MM.1S (cell line): Measurements from ENCODE around the gene HSD11B2.

Experiments used
- DNase-seq: peaks from one replicate; pipeline ENCODE4 v3.0.0-alpha.2; 2015
- H2AFZ ChIP-seq: fragments of 300-600 bp; sonication (generic); 2 replicates; pipeline ENCODE4 v1.6.0; 2016; ENCODE audit warnings: antibody characterized with exemption, low read length
- H3F3A ChIP-seq: fragments of 300-600 bp; sonication (generic); 2 replicates; pipeline ENCODE4 v1.6.1; 2016; ENCODE audit warnings: mild to moderate bottlenecking, antibody characterized with exemption, low read length, moderate library complexity, mixed read lengths; ENCODE audit not compliant: insufficient read depth
- H3K27ac ChIP-seq: fragments of 300-600 bp; sonication (generic); 2 replicates; pipeline ENCODE4 v1.5.1; 2016; ENCODE audit warnings: mild to moderate bottlenecking, low read length
- H3K27me3 ChIP-seq: fragments of 300-600 bp; sonication (generic); replicated peaks from 2 replicates; pipeline ENCODE4 v1.6.0; 2016; ENCODE audit warnings: low read length; ENCODE audit not compliant: insufficient read depth
- H3K36me3 ChIP-seq: fragments of 300-600 bp; sonication (generic); replicated peaks from 2 replicates; pipeline ENCODE4 v1.6.1; 2016; ENCODE audit warnings: mild to moderate bottlenecking, low read length, mixed read lengths; ENCODE audit not compliant: insufficient read depth
- H3K4me1 ChIP-seq: fragments of 300-600 bp; sonication (generic); 2 replicates; pipeline ENCODE4 v1.6.1; 2016; ENCODE audit warnings: low read length, mixed read lengths
- H3K4me2 ChIP-seq: fragments of 300-600 bp; sonication (generic); 2 replicates; pipeline ENCODE4 v1.6.0; 2016; ENCODE audit warnings: low read depth, low read length
- H3K4me3 ChIP-seq: fragments of 300-600 bp; sonication (generic); 2 replicates; pipeline ENCODE4 v1.5.1; 2016; ENCODE audit warnings: low read length, mixed read lengths
- H3K79me2 ChIP-seq: fragments of 300-600 bp; sonication (generic); 2 replicates; pipeline ENCODE4 v1.6.1; 2016; ENCODE audit warnings: mixed run types, low read length, mixed read lengths
- H3K9ac ChIP-seq: fragments of 300-600 bp; sonication (generic); 2 replicates; pipeline ENCODE4 v1.6.1; 2016; ENCODE audit warnings: low read length, mixed read lengths
- H3K9me2 ChIP-seq: fragments of 300-600 bp; sonication (generic); replicated peaks from 2 replicates; pipeline ENCODE4 v1.6.1; 2016; ENCODE audit warnings: mild to moderate bottlenecking, low read length, mixed read lengths; ENCODE audit not compliant: insufficient read depth
- H3K9me3 ChIP-seq: fragments of 300-600 bp; sonication (generic); replicated peaks from 2 replicates; pipeline ENCODE4 v1.6.1; 2016; ENCODE audit warnings: mild to moderate bottlenecking, low read length, mixed read lengths; ENCODE audit not compliant: insufficient read depth
- H4K20me1 ChIP-seq: fragments of 300-600 bp; sonication (generic); 2 replicates; pipeline ENCODE4 v1.6.1; 2016; ENCODE audit warnings: mild to moderate bottlenecking, low read length, moderate library complexity, mixed read lengths; ENCODE audit not compliant: insufficient read depth
- EZH2 ChIP-seq: fragments of 300-600 bp; sonication (generic); optimal IDR thresholded peaks from 2 replicates; pipeline ENCODE3; 2017; ENCODE audit warnings: low read depth, mild to moderate bottlenecking, antibody characterized with exemption, low read length, mixed read lengths
- EZH2phosphoT487 ChIP-seq: fragments of 300-600 bp; sonication (generic); IDR thresholded peaks from 2 replicates; pipeline ENCODE4 v1.6.1; 2018; ENCODE audit warnings: antibody characterized with exemption, low read length
- TF ChIP-seq, protein P1 (sequence below): fragments of 300-600 bp; sonication (generic); IDR thresholded peaks from 2 replicates; pipeline ENCODE4 v1.5.1; 2016; ENCODE audit warnings: antibody characterized with exemption, low read length, mixed read lengths

Gene HSD11B2

DNA sequence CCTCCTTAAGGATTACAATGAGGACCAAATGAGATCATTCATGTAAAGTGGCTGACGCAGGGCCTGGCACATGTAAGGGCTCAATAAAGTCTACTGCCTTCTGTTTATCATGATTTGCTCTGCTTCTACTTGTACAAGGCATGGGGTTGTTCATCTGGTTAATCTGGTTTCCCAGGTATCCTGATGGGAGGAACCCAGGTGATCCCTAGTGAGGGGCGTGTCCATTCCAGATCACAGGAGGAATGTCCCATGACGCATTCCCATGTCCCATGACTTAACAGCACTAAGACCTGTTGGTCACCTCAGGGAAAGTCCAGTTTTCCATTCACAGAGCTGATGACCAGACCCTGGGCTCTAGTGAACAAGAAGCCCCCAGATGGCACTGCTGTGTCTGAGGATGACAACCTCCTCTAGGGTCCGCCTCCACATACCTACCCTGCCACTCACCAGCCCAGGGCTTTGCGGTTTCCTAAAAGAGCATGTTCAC lies 26.1 kb upstream of the HSD11B2 start:
- Histone ChIP-seq H2AFZ (no peak overlapping the region), H3K27ac (no peak overlapping the region), H3K36me3 (no peaks in the 10 kb centered on the region), H3K79me2 (no peaks in the 10 kb centered on the region), H4K20me1 (no peaks in the 10 kb centered on the region), H3K4me1 (peaks cover 6% of the 10 kb centered on the region), H3K4me3 (no peak overlapping the region), H3K9ac (no peak overlapping the region), H3K4me2 (no peak overlapping the region), H3F3A (no peaks in the 10 kb centered on the region), H3K27me3 (no peaks in the 10 kb centered on the region), H3K9me2 (no peaks in the 10 kb centered on the region), H3K9me3 (no peaks in the 10 kb centered on the region)
- DNase-seq, result no peak
- TF ChIP-seq EZH2 (no peak), EZH2phosphoT487 (no peak)

- no peaks in the 10 kb centered on the region for H3K36me3 ChIP-seq
- TF ChIP-seq, protein P1, sequence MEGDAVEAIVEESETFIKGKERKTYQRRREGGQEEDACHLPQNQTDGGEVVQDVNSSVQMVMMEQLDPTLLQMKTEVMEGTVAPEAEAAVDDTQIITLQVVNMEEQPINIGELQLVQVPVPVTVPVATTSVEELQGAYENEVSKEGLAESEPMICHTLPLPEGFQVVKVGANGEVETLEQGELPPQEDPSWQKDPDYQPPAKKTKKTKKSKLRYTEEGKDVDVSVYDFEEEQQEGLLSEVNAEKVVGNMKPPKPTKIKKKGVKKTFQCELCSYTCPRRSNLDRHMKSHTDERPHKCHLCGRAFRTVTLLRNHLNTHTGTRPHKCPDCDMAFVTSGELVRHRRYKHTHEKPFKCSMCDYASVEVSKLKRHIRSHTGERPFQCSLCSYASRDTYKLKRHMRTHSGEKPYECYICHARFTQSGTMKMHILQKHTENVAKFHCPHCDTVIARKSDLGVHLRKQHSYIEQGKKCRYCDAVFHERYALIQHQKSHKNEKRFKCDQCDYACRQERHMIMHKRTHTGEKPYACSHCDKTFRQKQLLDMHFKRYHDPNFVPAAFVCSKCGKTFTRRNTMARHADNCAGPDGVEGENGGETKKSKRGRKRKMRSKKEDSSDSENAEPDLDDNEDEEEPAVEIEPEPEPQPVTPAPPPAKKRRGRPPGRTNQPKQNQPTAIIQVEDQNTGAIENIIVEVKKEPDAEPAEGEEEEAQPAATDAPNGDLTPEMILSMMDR, result no peak
- TF ChIP-seq EZH2phosphoT487 (no peak), EZH2 (no peak)
- no peaks in the 10 kb centered on the region for H4K20me1 ChIP-seq
- DNase-seq, result no peak
- H2AFZ ChIP-seq, result no peak overlapping the region
- no peak overlapping the region for H3K4me3 ChIP-seq
- H3K9ac ChIP-seq, result no peak overlapping the region
- H3K4me2 ChIP-seq, result no peak overlapping the region
- no peaks in the 10 kb centered on the region for H3K9me3 ChIP-seq
- H3K79me2 ChIP-seq, result no peaks in the 10 kb centered on the region
- peaks cover 6% of the 10 kb centered on the region for H3K4me1 ChIP-seq
- H3K9me2 ChIP-seq, result no peaks in the 10 kb centered on the region
- H3K27me3 ChIP-seq, result no peaks in the 10 kb centered on the region
- H3K27ac ChIP-seq, result no peak overlapping the region
- no peaks in the 10 kb centered on the region for H3F3A ChIP-seq
These were observed 25.6 kb upstream of the HSD11B2 start for GRCh38 chr16:67405336-67405735.

DNA sequence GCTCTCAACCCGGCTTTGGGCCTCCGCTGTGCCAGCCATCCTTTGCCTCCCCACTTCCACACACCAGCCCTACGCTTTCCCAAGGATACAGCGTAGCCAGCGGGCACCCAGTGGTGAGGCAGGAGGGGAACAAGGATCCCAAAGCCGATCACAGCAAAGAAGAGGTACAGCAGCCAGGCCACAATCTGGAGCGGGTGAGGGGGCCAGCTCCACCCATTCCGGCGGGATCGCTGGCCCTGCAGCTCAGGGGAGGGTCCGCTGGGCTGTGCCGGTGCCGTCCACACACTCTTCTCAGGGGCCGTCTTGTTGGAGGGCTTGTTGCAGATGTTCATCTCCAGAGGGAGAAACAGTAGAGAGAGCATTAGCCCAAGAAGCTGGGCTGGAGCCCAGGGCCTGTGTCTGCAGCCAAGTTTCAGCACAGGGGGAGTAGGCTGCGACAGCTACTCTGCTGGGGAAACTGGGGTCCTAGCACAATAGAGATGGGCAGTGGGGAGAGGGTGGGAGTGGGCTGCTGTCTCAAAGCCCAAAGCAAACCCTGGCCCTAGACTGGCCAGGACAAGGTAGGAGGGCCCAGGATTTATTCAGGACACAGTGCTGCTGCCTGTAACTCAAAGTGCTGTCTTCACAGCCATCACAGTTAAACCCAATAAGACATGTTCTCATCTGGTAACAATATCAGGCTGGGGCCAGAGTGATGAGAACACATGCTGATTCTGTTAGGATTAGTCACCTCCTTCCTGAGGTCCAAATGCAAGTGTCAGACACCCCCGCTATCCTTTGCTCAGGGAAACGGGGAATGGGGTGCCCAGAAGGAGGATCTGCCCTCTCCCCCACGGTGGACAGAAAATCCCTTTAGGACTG lies 24.6 kb upstream of the HSD11B2 start:
- H4K20me1 ChIP-seq, result no peaks in the 10 kb centered on the region
- H3K4me3 ChIP-seq, result no peak overlapping the region
- TF ChIP-seq EZH2 (no peak), EZH2phosphoT487 (no peak)
- no peak overlapping the region for H3K9ac ChIP-seq
- H3K36me3 ChIP-seq, result no peaks in the 10 kb centered on the region
- H3K4me1 ChIP-seq, result peaks cover 2% of the 10 kb centered on the region
- H3K9me2 ChIP-seq, result no peaks in the 10 kb centered on the region
- no peaks in the 10 kb centered on the region for H3K9me3 ChIP-seq
- 0 out of 2 replicates have a peak, but pooled peaks cover 4% of the 10 kb centered on the region for H3K27me3 ChIP-seq
- H3K79me2 ChIP-seq, result no peaks in the 10 kb centered on the region
- H2AFZ ChIP-seq, result no peak overlapping the region
- H3K4me2 ChIP-seq, result no peak overlapping the region
- H3F3A ChIP-seq, result no peaks in the 10 kb centered on the region
- no peak for DNase-seq
- no peak overlapping the region for H3K27ac ChIP-seq

GRCh38 chr16:67407176-67407787 lies 23.6 kb upstream of the HSD11B2 start:
- Histone ChIP-seq H3K9ac (no peak overlapping the region), H3K4me1 (0 out of 2 replicates have a peak, but pooled peaks cover under 1% of the 10 kb centered on the region), H3K4me2 (no peak overlapping the region), H3K27me3 (0 out of 2 replicates have a peak, but pooled peaks cover 6% of the 10 kb centered on the region), H3K27ac (no peak overlapping the region), H4K20me1 (no peaks in the 10 kb centered on the region), H3K9me2 (no peaks in the 10 kb centered on the region), H3F3A (no peaks in the 10 kb centered on the region), H3K4me3 (no peak overlapping the region), H3K79me2 (no peaks in the 10 kb centered on the region), H3K36me3 (no peaks in the 10 kb centered on the region), H2AFZ (no peak overlapping the region), H3K9me3 (no peaks in the 10 kb centered on the region)
- no peak for DNase-seq
- TF ChIP-seq EZH2phosphoT487, result no peak
- TF ChIP-seq EZH2, result no peak
- TF ChIP-seq, protein P1, result no peak
